Measurements from ENCODE around the gene LCP2. TPM values are rescaled to one million over a fixed set of nuclear protein-coding genes. Genes with fewer than 3 reads are reported as not detected.

LCP2 gene
- total RNA-seq, 1 donor from 2014 or later, result not detected

DNA sequence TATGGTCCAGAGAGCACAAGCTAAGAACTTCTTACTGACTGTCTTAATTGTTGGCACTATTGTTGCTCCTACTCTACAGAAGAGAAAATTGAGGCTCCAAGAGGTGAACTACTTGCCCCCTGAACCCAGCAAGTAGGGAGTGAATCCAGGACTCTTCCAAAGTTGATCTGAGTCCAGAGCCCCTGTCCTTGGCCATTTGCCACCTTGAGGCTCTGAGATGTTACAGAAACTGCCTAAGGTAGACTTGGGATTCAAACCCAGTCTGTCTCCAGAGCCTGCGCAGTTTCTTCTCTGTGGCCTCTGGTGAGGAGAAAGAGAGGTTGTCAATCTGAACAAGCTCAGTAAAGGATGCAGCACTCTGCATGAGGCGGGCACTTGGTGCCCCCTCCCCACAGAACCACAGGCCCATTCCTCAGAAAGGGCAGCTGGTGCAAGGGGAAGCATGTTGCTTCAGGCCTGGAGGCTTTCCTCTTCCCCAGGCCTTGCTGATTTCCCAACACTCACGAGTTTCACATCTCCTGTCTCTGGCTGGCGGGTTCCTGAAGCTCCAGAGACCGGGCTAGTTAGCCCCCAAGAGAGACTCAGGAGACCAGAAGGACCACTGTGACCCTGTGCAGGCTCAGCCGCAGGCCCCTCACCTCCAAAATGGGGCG, 2.9 kb upstream of the LCP2 start:
- no peak for DNase-seq (ENCODE audit: low read depth)
- TF ChIP-seq, protein P1, sequence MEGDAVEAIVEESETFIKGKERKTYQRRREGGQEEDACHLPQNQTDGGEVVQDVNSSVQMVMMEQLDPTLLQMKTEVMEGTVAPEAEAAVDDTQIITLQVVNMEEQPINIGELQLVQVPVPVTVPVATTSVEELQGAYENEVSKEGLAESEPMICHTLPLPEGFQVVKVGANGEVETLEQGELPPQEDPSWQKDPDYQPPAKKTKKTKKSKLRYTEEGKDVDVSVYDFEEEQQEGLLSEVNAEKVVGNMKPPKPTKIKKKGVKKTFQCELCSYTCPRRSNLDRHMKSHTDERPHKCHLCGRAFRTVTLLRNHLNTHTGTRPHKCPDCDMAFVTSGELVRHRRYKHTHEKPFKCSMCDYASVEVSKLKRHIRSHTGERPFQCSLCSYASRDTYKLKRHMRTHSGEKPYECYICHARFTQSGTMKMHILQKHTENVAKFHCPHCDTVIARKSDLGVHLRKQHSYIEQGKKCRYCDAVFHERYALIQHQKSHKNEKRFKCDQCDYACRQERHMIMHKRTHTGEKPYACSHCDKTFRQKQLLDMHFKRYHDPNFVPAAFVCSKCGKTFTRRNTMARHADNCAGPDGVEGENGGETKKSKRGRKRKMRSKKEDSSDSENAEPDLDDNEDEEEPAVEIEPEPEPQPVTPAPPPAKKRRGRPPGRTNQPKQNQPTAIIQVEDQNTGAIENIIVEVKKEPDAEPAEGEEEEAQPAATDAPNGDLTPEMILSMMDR (conservative IDR thresholded peaks at IDR 0.05; ENCODE audit: low read depth, low read length), result no peak
- no peak overlapping the region for H3K4me3 ChIP-seq (ENCODE audit: low read depth, low read length)

DNA sequence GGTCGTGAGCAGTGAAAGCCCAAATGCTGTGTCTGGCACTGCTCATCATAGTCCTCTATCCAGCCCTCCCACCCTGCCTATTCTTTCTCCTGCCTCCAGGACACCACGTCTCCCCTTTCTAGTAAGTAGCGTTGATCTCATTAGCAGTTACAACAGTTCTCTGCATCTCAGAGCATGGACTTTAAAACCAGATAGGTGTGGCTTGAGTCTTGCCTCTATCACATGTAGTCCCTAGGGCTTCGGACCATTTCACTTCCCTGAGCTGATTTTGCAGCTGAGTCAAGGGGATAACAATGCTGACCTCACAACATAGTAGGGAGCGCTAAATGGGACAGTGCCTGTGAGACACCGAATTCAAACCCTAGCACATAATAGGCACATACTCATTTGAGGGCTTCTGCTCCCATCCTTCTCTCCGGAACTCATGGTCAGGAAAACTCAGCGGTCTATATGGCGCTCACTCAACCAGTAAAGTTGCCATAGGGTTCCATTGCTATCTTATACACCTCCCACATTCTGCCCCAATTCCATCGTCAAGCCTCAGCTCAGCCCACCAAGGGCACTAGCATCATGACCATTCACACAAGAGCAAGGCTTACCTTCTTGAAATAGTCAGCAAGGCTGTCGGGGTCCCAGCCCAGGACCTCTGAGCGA, 515 bp downstream of the LCP2 start:
- DNase-seq (ENCODE audit: low read depth), result no peak
- H3K4me3 ChIP-seq (ENCODE audit: low read depth, low read length), result no peak overlapping the region
- TF ChIP-seq, protein P1 (conservative IDR thresholded peaks at IDR 0.05; ENCODE audit: low read depth, low read length), result no peak

DNA sequence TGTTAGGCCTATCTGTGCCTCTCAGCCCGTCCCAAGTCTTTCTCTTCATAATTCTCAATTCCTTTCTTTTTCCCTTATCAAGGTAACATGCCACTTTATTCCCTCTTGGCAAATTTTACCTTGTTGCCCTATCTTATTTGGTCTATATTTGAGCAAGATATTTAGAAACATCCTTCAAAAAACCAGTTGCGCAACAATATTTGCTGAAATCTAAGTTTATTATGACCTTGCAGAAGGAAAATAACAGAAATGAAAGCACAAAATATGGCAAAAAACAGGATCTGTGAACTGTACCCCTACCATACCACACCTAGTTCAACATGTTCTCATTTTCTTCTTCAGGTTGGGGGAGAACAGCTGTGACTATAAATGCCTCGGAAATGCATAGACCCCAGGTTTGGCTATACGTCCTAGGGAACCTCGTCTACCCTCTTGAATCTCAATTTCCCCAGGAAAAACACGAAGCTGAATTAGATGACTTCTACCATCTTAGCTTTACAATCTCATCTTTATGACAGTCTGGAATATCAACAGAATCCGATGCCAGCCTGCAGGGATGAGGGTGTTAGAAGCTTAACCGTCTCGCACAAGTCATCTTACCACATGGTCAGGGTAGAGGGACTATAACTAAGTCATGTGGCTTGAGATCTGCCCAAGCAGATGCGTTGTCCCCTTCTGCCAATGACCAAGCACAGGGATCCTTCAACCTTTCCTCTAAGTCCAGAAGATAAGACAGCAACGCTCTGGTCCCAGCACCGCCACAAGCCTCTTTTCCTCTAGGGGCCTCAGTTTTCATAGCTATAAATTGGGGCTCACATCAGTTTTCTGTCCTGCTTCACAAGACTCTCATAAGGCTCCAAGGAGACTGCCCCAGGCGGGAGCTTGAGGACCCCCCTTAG, 1.3 kb downstream of the LCP2 start:
- H3K4me3 ChIP-seq (ENCODE audit: low read depth, low read length), result no peak overlapping the region
- TF ChIP-seq, protein P1 (conservative IDR thresholded peaks at IDR 0.05; ENCODE audit: low read depth, low read length), result no peak
- DNase-seq (ENCODE audit: low read depth), result no peak

DNA sequence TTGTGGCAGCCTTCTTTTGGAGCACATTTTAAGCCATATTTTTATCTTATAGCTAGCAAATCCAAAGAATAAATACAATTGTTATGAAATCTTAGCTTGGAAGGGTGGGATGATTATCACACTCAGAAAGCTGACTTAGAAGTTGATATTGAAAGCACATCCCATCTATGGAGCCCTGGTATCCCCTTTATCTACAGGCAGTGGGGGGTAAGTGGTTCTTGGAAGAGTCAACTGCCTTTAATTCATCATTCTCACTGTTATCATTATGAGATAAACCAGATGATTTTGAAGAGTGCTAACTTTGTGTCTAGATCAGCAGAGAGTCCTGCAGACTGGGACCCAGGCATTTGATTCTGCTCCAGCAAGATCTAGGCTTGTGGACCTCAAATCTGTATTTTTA, 3.0 kb downstream of the LCP2 start:
- no peak overlapping the region for H3K4me3 ChIP-seq (ENCODE audit: low read depth, low read length)
- DNase-seq (ENCODE audit: low read depth), result no peak
- TF ChIP-seq, protein P1 (conservative IDR thresholded peaks at IDR 0.05; ENCODE audit: low read depth, low read length), result no peak

DNA sequence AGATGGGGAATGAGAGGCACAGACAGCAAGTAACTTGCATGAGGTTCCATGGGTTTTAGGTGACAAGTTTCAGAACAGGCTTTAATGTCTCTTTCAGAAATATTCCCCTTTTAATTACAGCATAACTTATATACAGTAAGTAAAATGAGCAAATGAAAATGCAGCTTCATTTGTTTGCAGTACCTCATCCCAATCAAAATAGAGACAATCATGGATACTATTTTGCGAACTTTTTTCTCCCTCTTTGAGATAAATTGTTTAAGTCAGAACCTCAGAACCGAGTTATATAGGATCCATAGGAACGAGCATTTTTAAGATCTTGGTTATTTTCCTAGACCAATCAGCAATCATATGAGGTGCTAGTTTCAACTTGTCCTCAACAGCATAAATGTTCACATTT, 3.5 kb downstream of the LCP2 start:
- H3K4me3 ChIP-seq (ENCODE audit: low read depth, low read length), result no peak overlapping the region
- TF ChIP-seq, protein P1 (conservative IDR thresholded peaks at IDR 0.05; ENCODE audit: low read depth, low read length), result no peak
- DNase-seq (ENCODE audit: low read depth), result no peak

DNA sequence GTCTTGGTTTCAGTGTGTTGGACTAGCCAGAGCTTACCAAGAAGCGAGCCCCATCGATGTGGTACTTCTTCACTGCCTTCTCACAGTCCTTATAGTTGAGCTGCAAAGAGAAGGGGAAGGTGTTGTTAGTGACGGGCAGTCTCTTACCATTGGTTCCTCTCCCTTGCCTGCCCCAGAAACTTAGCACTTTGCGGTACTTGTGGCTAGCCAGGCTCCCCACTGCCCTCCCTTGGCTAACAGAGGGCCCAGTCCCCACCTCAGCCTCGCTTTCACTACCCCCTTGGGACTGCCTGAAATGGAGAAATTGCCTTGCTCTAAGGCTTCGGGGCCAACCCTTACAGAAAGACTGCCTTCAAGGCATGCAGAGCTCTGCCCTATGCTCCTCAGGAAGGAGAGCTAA, 4.3 kb downstream of the LCP2 start:
- TF ChIP-seq, protein P1 (conservative IDR thresholded peaks at IDR 0.05; ENCODE audit: low read depth, low read length), result no peak
- DNase-seq (ENCODE audit: low read depth), result no peak
- H3K4me3 ChIP-seq (ENCODE audit: low read depth, low read length), result no peak overlapping the region
